ENCODE measurements around the gene KLF12. TPM values are rescaled to one million over a fixed set of nuclear protein-coding genes. Genes with fewer than 3 reads are reported as not detected.

KLF12 gene
- total RNA-seq, 1 experiment from 2014 or later: 7.2 TPM

- no peak overlapping the region for H3K4me3 Mint-ChIP-seq (ENCODE audit: unreplicated experiment)
- peaks cover 12% of the 10 kb centered on the region for H3K9me3 Mint-ChIP-seq (ENCODE audit: unreplicated experiment)
- no peak for TF ChIP-seq CTCF (IDR thresholded peaks at IDR 0.05; ENCODE audit: unreplicated experiment)
- peaks cover 4% of the 10 kb centered on the region for H3K4me1 Mint-ChIP-seq (ENCODE audit: insufficient read depth, unreplicated experiment)
- no peaks in the 10 kb centered on the region for H3K36me3 Mint-ChIP-seq (ENCODE audit: insufficient read depth, unreplicated experiment)
- intact Hi-C loops (cut with micrococcal nuclease): no loop called here
- H3K27ac Mint-ChIP-seq (ENCODE audit: low read depth, unreplicated experiment): no peak overlapping the region
- POLR2A ChIA-PET: no interaction called here
- CTCF ChIA-PET: no interaction called here
- H3K27me3 Mint-ChIP-seq (ENCODE audit: insufficient read depth, unreplicated experiment): no peaks in the 10 kb centered on the region
- DNase-seq (ENCODE audit: unreplicated experiment): no peak
- BruUV-seq (replicated peaks): no TSS peak
Measured at GRCh38 chr13:74104661-74105275, 29.4 kb downstream of the KLF12 start.

- BruUV-seq (replicated peaks): no TSS peak
- H3K9me3 Mint-ChIP-seq (ENCODE audit: unreplicated experiment): peaks cover 12% of the 10 kb centered on the region
- H3K27me3 Mint-ChIP-seq (ENCODE audit: insufficient read depth, unreplicated experiment): no peaks in the 10 kb centered on the region
- intact Hi-C loops (cut with micrococcal nuclease): no loop called here
- no peaks in the 10 kb centered on the region for H3K36me3 Mint-ChIP-seq (ENCODE audit: insufficient read depth, unreplicated experiment)
- H3K4me1 Mint-ChIP-seq (ENCODE audit: insufficient read depth, unreplicated experiment): no peaks in the 10 kb centered on the region
- H3K4me3 Mint-ChIP-seq (ENCODE audit: unreplicated experiment): no peak overlapping the region
- POLR2A ChIA-PET: no interaction called here
- DNase-seq (ENCODE audit: unreplicated experiment): no peak
- no peak overlapping the region for H3K27ac Mint-ChIP-seq (ENCODE audit: low read depth, unreplicated experiment)
- CTCF ChIA-PET: interaction anchor here (0.6 kb wide), 1 partner anchor 12 kb away, joined by 3 read pairs; no protein-coding TSS in a partner anchor
- TF ChIP-seq CTCF (IDR thresholded peaks at IDR 0.05; ENCODE audit: unreplicated experiment): no peak
Measured at GRCh38 chr13:74103970-74104555, 30.1 kb downstream of the KLF12 start.

- no peaks in the 10 kb centered on the region for H3K4me1 Mint-ChIP-seq (ENCODE audit: insufficient read depth, unreplicated experiment)
- BruUV-seq (replicated peaks): no TSS peak
Measured at GRCh38 chr13:74103196-74103595, 31.0 kb downstream of the KLF12 start.

GRCh38 chr13:74102691-74103090 is 31.5 kb downstream of the KLF12 start:
- Mint-ChIP-seq H3K9me3 (ENCODE audit: unreplicated experiment) (peaks cover 12% of the 10 kb centered on the region), H3K36me3 (ENCODE audit: insufficient read depth, unreplicated experiment) (no peaks in the 10 kb centered on the region), H3K27me3 (ENCODE audit: insufficient read depth, unreplicated experiment) (no peaks in the 10 kb centered on the region), H3K27ac (ENCODE audit: low read depth, unreplicated experiment) (no peak overlapping the region), H3K4me1 (ENCODE audit: insufficient read depth, unreplicated experiment) (no peaks in the 10 kb centered on the region), H3K4me3 (ENCODE audit: unreplicated experiment) (no peak overlapping the region)
- intact Hi-C loops (cut with micrococcal nuclease): no loop called here
- DNase-seq (ENCODE audit: unreplicated experiment): no peak
- ChIA-PET POLR2A (no interaction called here), CTCF (no interaction called here)
- TF ChIP-seq CTCF (IDR thresholded peaks at IDR 0.05; ENCODE audit: unreplicated experiment): no peak
- BruUV-seq (replicated peaks): no TSS peak

More at GRCh38 chr13:74103196-74103595, 31.0 kb downstream of the KLF12 start:
- Mint-ChIP-seq H3K27me3 (ENCODE audit: insufficient read depth, unreplicated experiment) (no peaks in the 10 kb centered on the region), H3K27ac (ENCODE audit: low read depth, unreplicated experiment) (no peak overlapping the region), H3K36me3 (ENCODE audit: insufficient read depth, unreplicated experiment) (no peaks in the 10 kb centered on the region), H3K9me3 (ENCODE audit: unreplicated experiment) (peaks cover 12% of the 10 kb centered on the region), H3K4me3 (ENCODE audit: unreplicated experiment) (no peak overlapping the region)
- intact Hi-C loops (cut with micrococcal nuclease): no loop called here
- no peak for DNase-seq (ENCODE audit: unreplicated experiment)
- TF ChIP-seq CTCF (IDR thresholded peaks at IDR 0.05; ENCODE audit: unreplicated experiment): no peak
- POLR2A ChIA-PET: no interaction called here
- CTCF ChIA-PET: no interaction called here

All from MCF 10A (cell line).